HL-60/S4 treated with phorbol 12-myristate 13-acetate at 8.2 ng/mL for 4 days and 3 days (cell line): ENCODE measurements around the gene LAMC1.

Experiments used
- in situ Hi-C: fragments of 300-500 bp; cut with MboI; formaldehyde crosslinking; loops from 2 replicates; pipeline ENCODE4 v1.15.0; 2022; ENCODE audit warnings: low sequenced_read_pairs

The LAMC1 gene

GRCh38 chr1:183019860-183020259, 3.4 kb upstream of the LAMC1 start:
- in situ Hi-C loops: no loop called here

GRCh38 chr1:183021405-183022201, 1.6 kb upstream of the LAMC1 start:
- in situ Hi-C loops: no loop called here

- in situ Hi-C loops: no loop called here
These were observed 746 bp upstream of the LAMC1 start for GRCh38 chr1:183022202-183023145.

GRCh38 chr1:183023601-183024316, 539 bp downstream of the LAMC1 start:
- in situ Hi-C loops: no loop called here

- in situ Hi-C loops: no loop called here
These were observed 1.2 kb downstream of the LAMC1 start for GRCh38 chr1:183024317-183025009.

- in situ Hi-C loops: no loop called here
These were observed 1.8 kb downstream of the LAMC1 start for GRCh38 chr1:183025010-183025337.

GRCh38 chr1:183025782-183026774, 2.9 kb downstream of the LAMC1 start:
- in situ Hi-C loops: no loop called here

- in situ Hi-C loops: no loop called here
These were observed 3.8 kb downstream of the LAMC1 start for GRCh38 chr1:183027031-183027430.

GRCh38 chr1:183027791-183028190, 4.6 kb downstream of the LAMC1 start:
- in situ Hi-C loops: no loop called here

- in situ Hi-C loops: no loop called here
These were observed 6.4 kb downstream of the LAMC1 start for GRCh38 chr1:183029591-183030000.

- in situ Hi-C loops: no loop called here
These were observed 6.8 kb downstream of the LAMC1 start for GRCh38 chr1:183030053-183030452.

GRCh38 chr1:183032122-183032921, 9.1 kb downstream of the LAMC1 start:
- in situ Hi-C loops: no loop called here

GRCh38 chr1:183033205-183033604, 10.0 kb downstream of the LAMC1 start:
- in situ Hi-C loops: no loop called here

- in situ Hi-C loops: no loop called here
These were observed 11.5 kb downstream of the LAMC1 start for GRCh38 chr1:183034682-183035081.

- in situ Hi-C loops: no loop called here
These were observed 15.2 kb downstream of the LAMC1 start for GRCh38 chr1:183038333-183038866.

- in situ Hi-C loops: no loop called here
These were observed 15.7 kb downstream of the LAMC1 start for GRCh38 chr1:183038913-183039312.

- in situ Hi-C loops: no loop called here
These were observed 16.1 kb downstream of the LAMC1 start for GRCh38 chr1:183039330-183039729.

GRCh38 chr1:183039985-183040447, 16.8 kb downstream of the LAMC1 start:
- in situ Hi-C loops: no loop called here
